Measurements from ENCODE around the gene SCAMP3. TPM values are rescaled to one million over a fixed set of nuclear protein-coding genes. Genes with fewer than 3 reads are reported as not detected.

The SCAMP3 gene
- total RNA-seq, 1 experiment from 2014 or later = 64.2 TPM

DNA sequence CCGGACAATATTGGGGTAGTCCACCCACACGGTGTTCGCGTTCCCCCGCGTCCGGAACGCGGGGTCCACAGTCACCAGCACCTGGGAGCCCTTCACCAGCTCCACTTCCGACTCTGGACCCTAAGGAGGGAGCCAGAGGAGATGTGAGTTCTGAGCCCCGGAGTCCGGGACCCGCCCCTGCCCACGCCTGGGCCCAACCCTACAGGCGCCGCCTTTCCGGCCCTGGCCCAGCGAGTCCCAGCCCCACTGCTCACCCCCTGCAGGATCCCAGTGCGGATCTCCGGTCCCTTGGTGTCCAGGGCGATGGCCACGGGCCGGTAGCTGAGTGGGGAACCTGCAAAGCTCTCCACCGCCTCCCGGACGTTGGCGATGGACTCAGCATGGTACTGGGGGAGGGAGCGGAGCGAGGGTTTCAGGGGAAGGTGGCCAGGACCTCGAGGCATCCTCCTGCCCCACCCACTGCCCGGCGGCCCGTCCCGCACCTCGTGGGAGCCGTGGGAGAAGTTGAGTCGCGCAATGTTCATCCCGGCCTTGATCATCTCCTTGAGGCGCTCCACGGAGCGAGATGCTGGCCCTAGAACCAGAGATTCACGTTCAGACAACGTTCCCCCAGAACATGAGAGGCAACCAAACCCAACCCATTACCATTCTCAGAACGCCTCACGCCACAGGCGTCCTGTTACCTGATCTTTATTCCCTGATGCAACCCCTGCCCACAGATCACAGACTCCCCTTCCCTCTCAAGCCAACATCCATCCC lies 33.2 kb upstream of the SCAMP3 start:
- H3K9me2 ChIP-seq (ENCODE audit: insufficient read depth) = no peaks in the 10 kb centered on the region
- no peak overlapping the region for H2AFZ ChIP-seq (ENCODE audit: low read depth, low read length, poor library complexity, severe bottlenecking)
- H3K79me2 ChIP-seq (ENCODE audit: insufficient read depth, low read length) = no peaks in the 10 kb centered on the region
- ATAC-seq (no peak), DNase-seq (ENCODE audit: low read depth, low spot score) (no peak)
- ChIA-PET CTCF (no interaction called here), POLR2A (no interaction called here), RAD21 (ENCODE audit: low non-redundant PET in 1 of 2, low total read pairs in 2 of 2, uncharacterized antibody in 2 of 2, unreplicated experiment in 2 of 2) (no interaction called here)
- no peak overlapping the region for H3K4me2 ChIP-seq (ENCODE audit: low read length)
- H3K9ac ChIP-seq (ENCODE audit: low read length) = no peak overlapping the region
- no peaks in the 10 kb centered on the region for H3K27me3 ChIP-seq (ENCODE audit: insufficient read depth, low read length)
- no peaks in the 10 kb centered on the region for H3K9me3 ChIP-seq (ENCODE audit: control insufficient read depth in 1 of 2, insufficient read depth in 1 of 2, low read depth in 1 of 2, low read length in 2 of 2)
- BruUV-seq (replicated peaks) = no TSS peak
- H3K27ac ChIP-seq (ENCODE audit: low read depth, low read length) = no peak overlapping the region
- H3K4me1 ChIP-seq (ENCODE audit: control insufficient read depth in 1 of 2, insufficient read depth in 2 of 2, low read length in 2 of 2) = no peaks in the 10 kb centered on the region; a peak in 1 of 4 replicates
- H3K36me3 ChIP-seq (ENCODE audit: control insufficient read depth in 1 of 2, insufficient read depth in 2 of 2, low read length in 2 of 2) = no peaks in the 10 kb centered on the region
- H4K20me1 ChIP-seq (ENCODE audit: insufficient read depth) = no peaks in the 10 kb centered on the region
- TF ChIP-seq MAX (IDR thresholded peaks at IDR 0.05) = no peak
- TF ChIP-seq ZBTB33 (IDR thresholded peaks at IDR 0.05; ENCODE audit: extremely low read depth, insufficient replicate concordance, low read length) = no peak
- no peak for TF ChIP-seq CBX3 (IDR thresholded peaks at IDR 0.05; ENCODE audit: low read depth)
- TF ChIP-seq YY1 (IDR thresholded peaks at IDR 0.05; ENCODE audit: extremely low read depth, insufficient replicate concordance, low read depth, low read length) = no peak
- TF ChIP-seq ZFX (IDR thresholded peaks at IDR 0.05) = no peak
- TF ChIP-seq REST (IDR thresholded peaks at IDR 0.05; ENCODE audit: low read depth) = no peak
- no peak for TF ChIP-seq EGR1 (IDR thresholded peaks at IDR 0.05; ENCODE audit: low read depth)
- TF ChIP-seq JUND (IDR thresholded peaks at IDR 0.05) = no peak
- TF ChIP-seq SP1 (IDR thresholded peaks at IDR 0.05; ENCODE audit: low read depth) = no peak
- TF ChIP-seq ELF1 (IDR thresholded peaks at IDR 0.05; ENCODE audit: borderline replicate concordance, low read depth) = no peak
- intact Hi-C loops (cut with micrococcal nuclease) = no loop called here
- no peak overlapping the region for H3K4me3 ChIP-seq (replicated peaks in 1 of 2; ENCODE audit: low read depth in 1 of 2, low read length in 2 of 2)
